Measurements from ENCODE around the gene DCTPP1.

Gene DCTPP1

GRCh38 chr16:30430428-30430970, 669 bp upstream of the DCTPP1 start:
- TF ChIP-seq BACH2 (CRISPR knock-in tag; IDR thresholded peaks at IDR 0.05; ENCODE audit: borderline replicate concordance) (no peak), ISL1 (CRISPR knock-in tag; IDR thresholded peaks at IDR 0.05) (no peak), SNAI2 (CRISPR knock-in tag; IDR thresholded peaks at IDR 0.05) (no peak), ZNF70 (CRISPR knock-in tag; IDR thresholded peaks at IDR 0.05) (no peak), ZNF565 (CRISPR knock-in tag; conservative IDR thresholded peaks at IDR 0.05; ENCODE audit: low read depth) (no peak), CSDC2 (CRISPR knock-in tag; IDR thresholded peaks at IDR 0.05) (no peak), ZFP30 (CRISPR knock-in tag; IDR thresholded peaks at IDR 0.05) (no peak), TCF4 (CRISPR knock-in tag; IDR thresholded peaks at IDR 0.05; ENCODE audit: borderline replicate concordance) (no peak), CREB5 (CRISPR knock-in tag; IDR thresholded peaks at IDR 0.05; ENCODE audit: low read depth) (no peak)
- ATAC-seq = peak; percentile 12

- TF ChIP-seq ZC3H10 (CRISPR knock-in tag; IDR thresholded peaks at IDR 0.05) (no peak), ZFP30 (CRISPR knock-in tag; IDR thresholded peaks at IDR 0.05) (no peak)
- peak; percentile 16 for ATAC-seq
Observed at GRCh38 chr16:30429418-30429677, 482 bp downstream of the DCTPP1 start.

GRCh38 chr16:30428055-30428454, 1.8 kb downstream of the DCTPP1 start:
- no peak for ATAC-seq
- TF ChIP-seq RARB (CRISPR knock-in tag; IDR thresholded peaks at IDR 0.05) = no peak

- ATAC-seq = no peak
- TF ChIP-seq OSR1 (CRISPR knock-in tag; IDR thresholded peaks at IDR 0.05) = no peak
- no peak for TF ChIP-seq ZNF565 (CRISPR knock-in tag; conservative IDR thresholded peaks at IDR 0.05; ENCODE audit: low read depth)
- TF ChIP-seq PATZ1 (CRISPR knock-in tag; IDR thresholded peaks at IDR 0.05; ENCODE audit: borderline replicate concordance) = no peak
- no peak for TF ChIP-seq BACH2 (CRISPR knock-in tag; IDR thresholded peaks at IDR 0.05; ENCODE audit: borderline replicate concordance)
- TF ChIP-seq TCF4 (CRISPR knock-in tag; IDR thresholded peaks at IDR 0.05; ENCODE audit: borderline replicate concordance) = no peak
- no peak for TF ChIP-seq ESRRG (CRISPR knock-in tag; IDR thresholded peaks at IDR 0.05)
- TF ChIP-seq ZFP30 (CRISPR knock-in tag; IDR thresholded peaks at IDR 0.05) = no peak
- no peak for TF ChIP-seq RARB (CRISPR knock-in tag; IDR thresholded peaks at IDR 0.05)
- no peak for TF ChIP-seq ZC3H10 (CRISPR knock-in tag; IDR thresholded peaks at IDR 0.05)
- no peak for TF ChIP-seq CREB5 (CRISPR knock-in tag; IDR thresholded peaks at IDR 0.05; ENCODE audit: low read depth)
- no peak for TF ChIP-seq ZFP3 (CRISPR knock-in tag; IDR thresholded peaks at IDR 0.05)
- no peak for TF ChIP-seq ARNTL (CRISPR knock-in tag; IDR thresholded peaks at IDR 0.05; ENCODE audit: borderline replicate concordance, low read depth)
Observed at GRCh38 chr16:30421010-30421409, 8.8 kb downstream of the DCTPP1 start.

- TF ChIP-seq PATZ1 (CRISPR knock-in tag; IDR thresholded peaks at IDR 0.05; ENCODE audit: borderline replicate concordance) = no peak
- TF ChIP-seq ZC3H10 (CRISPR knock-in tag; IDR thresholded peaks at IDR 0.05) = no peak
- TF ChIP-seq ZFP30 (CRISPR knock-in tag; IDR thresholded peaks at IDR 0.05) = no peak
- no peak for TF ChIP-seq RARB (CRISPR knock-in tag; IDR thresholded peaks at IDR 0.05)
- no peak for ATAC-seq
Observed at GRCh38 chr16:30418350-30419181, 11.3 kb downstream of the DCTPP1 start.
